Type B pancreatic cell (in vitro differentiated cells): ENCODE data around the gene PHLDA2. TPM values are rescaled to one million over a fixed set of nuclear protein-coding genes. Genes with fewer than 3 reads are reported as not detected.

Experiments
- DNase-seq: peaks from one replicate; pipeline ENCODE4 v3.0.0; 2021; ENCODE audit warnings: mixed read lengths; ENCODE audit not compliant: unreplicated experiment; ENCODE audit errors: extremely low spot score
- H3K27ac Mint-ChIP-seq: 2 replicates; pipeline ENCODE4 v1.8.0; 2021; ENCODE audit warnings: mild to moderate bottlenecking, mixed read lengths
- H3K27me3 Mint-ChIP-seq: 2 replicates; pipeline ENCODE4 v1.8.0; 2021; ENCODE audit warnings: mixed read lengths
- H3K36me3 Mint-ChIP-seq: 2 replicates; pipeline ENCODE4 v1.8.0; 2021; ENCODE audit warnings: mixed read lengths
- H3K4me1 Mint-ChIP-seq: one replicate; pipeline ENCODE4 v1.8.0; 2021; ENCODE audit warnings: mixed read lengths; ENCODE audit not compliant: unreplicated experiment
- H3K4me3 Mint-ChIP-seq: 2 replicates; pipeline ENCODE4 v1.8.0; 2021; ENCODE audit warnings: mild to moderate bottlenecking, mixed read lengths
- H3K9me3 Mint-ChIP-seq: 2 replicates; pipeline ENCODE4 v1.8.0; 2021; ENCODE audit warnings: mixed read lengths
- CTCF ChIP-seq: fragments of 200-600 bp; sonication (generic); conservative IDR thresholded peaks from 2 replicates; pipeline ENCODE4 v1.5.0; 2021; ENCODE audit warnings: antibody characterized with exemption, mild to moderate bottlenecking
- total RNA-seq: library from RNA; stranded (reverse); gene quantifications from 2 replicates; pipeline ENCODE4 v1.2.1, GENCODE V29; 2021; ENCODE audit warnings: low replicate concordance

The PHLDA2 gene
- total RNA-seq, 1 donor from 2014 or later, result 3.7 TPM

- no peaks in the 10 kb centered on the region for H3K4me1 Mint-ChIP-seq
- H3K36me3 Mint-ChIP-seq, result no peaks in the 10 kb centered on the region
- DNase-seq, result no peak
- H3K4me3 Mint-ChIP-seq, result no peak overlapping the region
- H3K27ac Mint-ChIP-seq, result no peak overlapping the region
- H3K9me3 Mint-ChIP-seq, result no peaks in the 10 kb centered on the region
- H3K27me3 Mint-ChIP-seq, result peaks cover 7% of the 10 kb centered on the region
- no peak for TF ChIP-seq CTCF
Measured at GRCh38 chr11:2921742-2922493, 7.3 kb downstream of the PHLDA2 start.

GRCh38 chr11:2921261-2921660 lies 8.0 kb downstream of the PHLDA2 start:
- H3K36me3 Mint-ChIP-seq, result no peaks in the 10 kb centered on the region
- no peak overlapping the region for H3K27ac Mint-ChIP-seq
- H3K4me3 Mint-ChIP-seq, result no peak overlapping the region
- H3K9me3 Mint-ChIP-seq, result no peaks in the 10 kb centered on the region
- no peak for DNase-seq
- peaks cover under 1% of the 10 kb centered on the region for H3K27me3 Mint-ChIP-seq
- TF ChIP-seq CTCF, result no peak
- no peaks in the 10 kb centered on the region for H3K4me1 Mint-ChIP-seq

GRCh38 chr11:2920343-2920742 lies 8.9 kb downstream of the PHLDA2 start:
- no peak for TF ChIP-seq CTCF
- H3K36me3 Mint-ChIP-seq, result no peaks in the 10 kb centered on the region
- H3K4me1 Mint-ChIP-seq, result no peaks in the 10 kb centered on the region
- DNase-seq, result no peak
- no peak overlapping the region for H3K27ac Mint-ChIP-seq
- H3K27me3 Mint-ChIP-seq, result no peaks in the 10 kb centered on the region
- H3K9me3 Mint-ChIP-seq, result no peaks in the 10 kb centered on the region
- H3K4me3 Mint-ChIP-seq, result no peak overlapping the region

GRCh38 chr11:2919837-2920236 lies 9.4 kb downstream of the PHLDA2 start:
- no peak for DNase-seq
- no peaks in the 10 kb centered on the region for H3K36me3 Mint-ChIP-seq
- H3K4me3 Mint-ChIP-seq, result no peak overlapping the region
- H3K27me3 Mint-ChIP-seq, result no peaks in the 10 kb centered on the region
- H3K27ac Mint-ChIP-seq, result no peak overlapping the region
- no peaks in the 10 kb centered on the region for H3K9me3 Mint-ChIP-seq
- no peaks in the 10 kb centered on the region for H3K4me1 Mint-ChIP-seq
- TF ChIP-seq CTCF, result no peak

- no peak for DNase-seq
- Mint-ChIP-seq H3K4me1 (no peaks in the 10 kb centered on the region), H3K27me3 (no peaks in the 10 kb centered on the region), H3K36me3 (no peaks in the 10 kb centered on the region), H3K4me3 (no peak overlapping the region), H3K9me3 (no peaks in the 10 kb centered on the region), H3K27ac (no peak overlapping the region)
- TF ChIP-seq CTCF, result no peak
Measured at GRCh38 chr11:2919188-2919587, 10.0 kb downstream of the PHLDA2 start.
